Activated T-cell treated with anti-CD3 and anti-CD28 coated beads, Interleukin-2, amount 50 U/mL, for 24 hours (primary cell): Measurements from ENCODE around the gene NGFR.

ENCODE experiments used
- DNase-seq: peaks from one replicate; pipeline ENCODE4 v3.0.0-alpha.2; 2020
- H3K27ac Mint-ChIP-seq: 2 replicates; pipeline ENCODE4 v1.8.0; 2020; ENCODE audit warnings: mild to moderate bottlenecking, mixed read lengths
- H3K27me3 Mint-ChIP-seq: 2 replicates; pipeline ENCODE4 v1.8.0; 2020; ENCODE audit warnings: mixed read lengths
- H3K36me3 Mint-ChIP-seq: 2 replicates; pipeline ENCODE4 v1.8.0; 2020; ENCODE audit warnings: low read depth, mixed read lengths
- H3K4me1 Mint-ChIP-seq: 2 replicates; pipeline ENCODE4 v1.8.0; 2020; ENCODE audit warnings: low read depth, mixed read lengths
- H3K4me3 Mint-ChIP-seq: 2 replicates; pipeline ENCODE4 v1.8.0; 2020; ENCODE audit warnings: mild to moderate bottlenecking, moderate library complexity, mixed read lengths
- H3K9me3 Mint-ChIP-seq: 2 replicates; pipeline ENCODE4 v1.8.0; 2020; ENCODE audit warnings: mixed read lengths

NGFR gene, protein sequence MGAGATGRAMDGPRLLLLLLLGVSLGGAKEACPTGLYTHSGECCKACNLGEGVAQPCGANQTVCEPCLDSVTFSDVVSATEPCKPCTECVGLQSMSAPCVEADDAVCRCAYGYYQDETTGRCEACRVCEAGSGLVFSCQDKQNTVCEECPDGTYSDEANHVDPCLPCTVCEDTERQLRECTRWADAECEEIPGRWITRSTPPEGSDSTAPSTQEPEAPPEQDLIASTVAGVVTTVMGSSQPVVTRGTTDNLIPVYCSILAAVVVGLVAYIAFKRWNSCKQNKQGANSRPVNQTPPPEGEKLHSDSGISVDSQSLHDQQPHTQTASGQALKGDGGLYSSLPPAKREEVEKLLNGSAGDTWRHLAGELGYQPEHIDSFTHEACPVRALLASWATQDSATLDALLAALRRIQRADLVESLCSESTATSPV

DNA sequence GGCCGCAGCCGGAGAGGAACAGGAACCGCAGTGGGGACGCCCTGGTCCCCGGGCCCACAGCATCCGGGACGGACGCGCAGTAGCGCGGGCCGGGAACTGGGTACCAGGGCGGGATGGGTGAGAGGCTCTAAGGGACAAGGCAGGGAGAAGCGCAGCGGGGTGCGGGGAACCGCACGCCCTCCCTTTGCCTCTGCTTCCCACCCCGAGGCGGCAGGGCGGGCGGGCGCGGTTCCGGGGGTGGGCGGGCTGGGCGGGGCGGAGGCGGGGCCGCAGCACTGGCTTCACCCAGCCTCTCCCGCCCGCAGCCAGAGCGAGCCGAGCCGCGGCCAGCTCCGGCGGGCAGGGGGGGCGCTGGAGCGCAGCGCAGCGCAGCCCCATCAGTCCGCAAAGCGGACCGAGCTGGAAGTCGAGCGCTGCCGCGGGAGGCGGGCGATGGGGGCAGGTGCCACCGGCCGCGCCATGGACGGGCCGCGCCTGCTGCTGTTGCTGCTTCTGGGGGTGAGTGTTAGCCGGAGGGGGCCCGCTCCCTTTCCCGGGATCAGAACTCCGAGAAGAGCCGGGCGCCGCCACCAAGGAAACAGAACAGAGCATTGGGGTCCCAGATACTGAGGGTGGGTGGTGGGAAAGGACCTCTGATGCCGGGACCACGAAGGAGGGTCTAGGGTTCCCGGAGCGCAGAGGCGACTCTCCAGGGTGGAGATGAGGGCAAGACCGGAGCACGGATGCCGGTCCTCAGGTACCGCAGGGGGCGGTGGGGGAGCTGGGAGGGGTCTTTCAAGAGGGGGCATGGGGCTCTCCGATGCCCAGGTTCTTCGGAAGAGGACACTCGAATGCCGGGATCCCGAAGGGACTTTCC lies at the start of gene NGFR:
TSS of gene NGFR (plus strand) at position 308 of the 856 bp plus-strand sequence. CDS start at position 433, 125 bp downstream.
- peaks cover 56% of the 10 kb centered on the region for H3K27me3 Mint-ChIP-seq
- no peaks in the 10 kb centered on the region for H3K36me3 Mint-ChIP-seq
- DNase-seq = peak; percentile 75
- no peaks in the 10 kb centered on the region for H3K9me3 Mint-ChIP-seq
- H3K27ac Mint-ChIP-seq = no peak within 1 kb of the TSS
- H3K4me3 Mint-ChIP-seq = peak within 1 kb of the TSS; percentile 68
- peaks cover 28% of the 10 kb centered on the region for H3K4me1 Mint-ChIP-seq

DNA sequence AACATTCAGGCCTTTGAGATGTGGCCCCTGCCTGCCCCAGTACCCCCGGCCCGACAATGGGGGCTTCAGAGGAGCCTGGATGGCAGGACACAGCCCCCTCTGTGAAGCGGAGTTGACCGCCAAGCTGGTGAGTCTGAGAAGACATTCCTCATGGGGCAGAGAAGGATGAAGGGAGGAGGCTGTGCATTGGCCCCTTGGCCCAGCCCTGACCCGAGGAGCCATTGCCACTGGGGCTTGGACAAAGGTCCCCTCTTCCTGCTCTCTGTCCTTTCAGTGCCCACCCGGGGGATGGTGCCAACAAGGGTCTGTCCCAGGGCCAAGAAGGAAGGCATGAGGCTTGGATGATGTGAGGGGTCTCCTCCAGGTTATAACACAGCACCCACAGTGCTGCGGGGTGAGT lies 49.5 kb upstream of the NGFR start:
- Mint-ChIP-seq H3K27ac (no peak overlapping the region), H3K4me3 (no peak overlapping the region), H3K36me3 (no peaks in the 10 kb centered on the region), H3K27me3 (peaks cover 29% of the 10 kb centered on the region), H3K9me3 (no peaks in the 10 kb centered on the region), H3K4me1 (peaks cover 2% of the 10 kb centered on the region)
- DNase-seq = no peak

DNA sequence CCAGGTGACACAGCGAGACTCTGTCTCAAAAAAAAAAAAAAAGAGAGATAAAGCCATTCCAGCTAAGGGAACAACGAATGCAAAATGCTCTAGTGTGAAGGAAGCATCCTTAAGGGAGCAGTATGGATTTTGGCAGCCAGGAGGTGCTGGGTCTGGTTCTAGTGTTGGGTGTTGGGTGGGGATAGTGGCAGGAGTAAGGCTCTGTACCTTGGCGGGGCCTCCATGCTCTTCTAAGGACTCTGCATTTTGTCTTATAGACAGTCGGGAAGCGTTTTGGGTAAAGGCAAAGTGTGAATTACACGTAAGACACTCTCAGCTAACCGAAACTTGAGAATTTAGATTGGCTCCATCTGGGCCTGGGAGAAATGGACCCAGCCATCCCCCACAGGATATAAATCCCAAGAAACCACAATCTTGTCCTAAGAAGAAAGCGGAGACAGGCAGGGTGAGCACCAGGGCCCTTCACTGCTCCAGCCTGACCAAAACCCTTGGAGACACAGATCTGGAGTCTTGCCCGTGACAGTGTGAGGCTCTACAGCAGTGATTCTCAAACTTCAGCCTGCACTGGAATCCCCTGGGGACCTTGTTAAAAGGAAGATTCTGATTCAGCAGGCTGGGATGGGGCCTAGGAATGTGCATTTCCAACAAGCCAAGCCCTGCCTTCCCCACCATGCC lies 47.3 kb upstream of the NGFR start:
- H3K4me3 Mint-ChIP-seq = no peak overlapping the region
- peaks cover 6% of the 10 kb centered on the region for H3K4me1 Mint-ChIP-seq
- H3K27me3 Mint-ChIP-seq = peaks cover 11% of the 10 kb centered on the region
- no peaks in the 10 kb centered on the region for H3K36me3 Mint-ChIP-seq
- H3K9me3 Mint-ChIP-seq = no peaks in the 10 kb centered on the region
- no peak for DNase-seq
- H3K27ac Mint-ChIP-seq = no peak overlapping the region

DNA sequence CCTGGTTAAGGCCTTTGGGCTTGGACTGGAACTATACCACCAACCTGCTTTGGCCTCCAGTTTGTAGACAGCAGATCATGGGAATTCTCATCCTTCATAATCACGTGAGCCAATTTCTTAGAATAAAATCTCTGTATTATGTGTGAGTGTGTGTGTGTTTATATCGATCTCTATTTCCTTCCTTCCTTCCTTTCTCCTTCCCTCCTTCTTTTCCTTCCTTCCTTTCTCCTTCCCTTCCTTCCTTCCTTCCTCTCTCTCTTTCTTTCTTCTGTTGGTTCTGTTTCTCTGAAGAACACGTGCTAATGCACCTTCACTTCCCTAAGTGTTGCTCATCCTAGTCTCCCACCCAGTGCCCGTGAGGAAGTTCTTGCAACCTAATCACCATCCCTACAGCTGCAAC lies 44.9 kb upstream of the NGFR start:
- no peak overlapping the region for H3K4me3 Mint-ChIP-seq
- H3K36me3 Mint-ChIP-seq = no peaks in the 10 kb centered on the region
- H3K27ac Mint-ChIP-seq = no peak overlapping the region
- no peaks in the 10 kb centered on the region for H3K9me3 Mint-ChIP-seq
- H3K27me3 Mint-ChIP-seq = peaks cover 3% of the 10 kb centered on the region
- H3K4me1 Mint-ChIP-seq = peaks cover 6% of the 10 kb centered on the region
- DNase-seq = no peak

DNA sequence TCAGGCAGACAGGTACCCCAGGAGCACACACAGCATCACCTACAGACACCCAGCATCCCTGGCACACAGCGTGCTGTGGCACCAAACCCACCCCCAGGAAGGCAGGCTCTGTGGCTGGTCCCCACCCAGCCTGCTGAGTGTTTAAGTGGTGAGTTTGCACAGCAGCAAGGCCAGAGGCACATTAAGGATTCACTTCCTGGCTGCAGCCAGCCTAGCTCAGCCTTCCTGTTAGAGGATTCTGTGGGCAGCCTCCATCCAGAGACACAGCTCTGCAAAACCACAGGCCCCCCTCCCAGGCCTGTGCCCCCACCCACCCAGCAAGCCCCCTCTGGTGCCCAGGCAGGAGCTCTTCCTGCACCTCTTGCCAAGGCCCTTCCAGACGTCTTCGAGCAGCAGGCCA lies 44.4 kb upstream of the NGFR start:
- Mint-ChIP-seq H3K9me3 (no peaks in the 10 kb centered on the region), H3K36me3 (no peaks in the 10 kb centered on the region), H3K4me3 (no peak overlapping the region), H3K27me3 (peaks cover 4% of the 10 kb centered on the region), H3K27ac (no peak overlapping the region), H3K4me1 (peaks cover 6% of the 10 kb centered on the region)
- DNase-seq = no peak

DNA sequence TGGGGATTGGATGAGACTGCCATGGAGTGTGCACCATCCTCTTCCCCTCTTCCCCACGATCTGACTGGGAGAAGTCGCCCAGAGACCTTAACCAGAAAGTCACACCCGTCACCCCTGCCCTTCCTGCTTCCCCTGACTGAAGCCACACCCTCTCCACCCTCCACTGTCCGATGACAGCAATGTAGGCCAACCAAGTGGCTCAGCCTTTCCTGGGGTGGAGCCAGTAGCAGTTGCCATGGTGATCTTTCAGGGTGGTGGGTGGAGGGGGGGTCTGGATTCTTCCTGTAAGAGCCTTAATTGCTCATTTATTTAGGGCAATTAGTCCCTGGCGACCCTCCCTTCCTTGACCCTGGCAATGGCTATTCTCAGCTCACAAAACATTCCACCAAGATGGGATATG lies 42.9 kb upstream of the NGFR start:
- H3K27ac Mint-ChIP-seq = no peak overlapping the region
- H3K9me3 Mint-ChIP-seq = no peaks in the 10 kb centered on the region
- peaks cover 6% of the 10 kb centered on the region for H3K4me1 Mint-ChIP-seq
- peaks cover 11% of the 10 kb centered on the region for H3K27me3 Mint-ChIP-seq
- H3K36me3 Mint-ChIP-seq = no peaks in the 10 kb centered on the region
- H3K4me3 Mint-ChIP-seq = no peak overlapping the region
- no peak for DNase-seq

DNA sequence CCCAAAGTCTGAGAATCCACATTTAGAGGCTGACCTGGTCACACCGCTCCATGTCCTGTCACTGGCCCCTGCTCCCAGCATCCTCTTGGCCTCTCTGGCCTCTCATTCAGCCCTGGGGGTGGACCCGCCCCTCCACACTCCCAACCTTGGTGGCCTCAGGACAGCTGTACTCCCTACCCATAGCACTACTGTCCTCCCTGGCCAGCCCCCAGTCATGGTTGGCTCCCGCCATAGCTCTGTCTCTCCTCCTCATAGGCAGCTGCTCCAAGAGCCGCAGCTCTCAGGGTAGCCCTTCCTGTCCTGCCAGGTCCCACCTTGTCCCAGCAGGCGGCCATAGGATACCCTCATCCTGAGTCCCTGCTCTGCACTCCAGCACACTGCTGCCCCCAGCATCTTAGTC lies 42.4 kb upstream of the NGFR start:
- Mint-ChIP-seq H3K27ac (no peak overlapping the region), H3K4me1 (peaks cover 6% of the 10 kb centered on the region), H3K9me3 (no peaks in the 10 kb centered on the region), H3K27me3 (peaks cover 16% of the 10 kb centered on the region), H3K36me3 (no peaks in the 10 kb centered on the region), H3K4me3 (no peak overlapping the region)
- no peak for DNase-seq

DNA sequence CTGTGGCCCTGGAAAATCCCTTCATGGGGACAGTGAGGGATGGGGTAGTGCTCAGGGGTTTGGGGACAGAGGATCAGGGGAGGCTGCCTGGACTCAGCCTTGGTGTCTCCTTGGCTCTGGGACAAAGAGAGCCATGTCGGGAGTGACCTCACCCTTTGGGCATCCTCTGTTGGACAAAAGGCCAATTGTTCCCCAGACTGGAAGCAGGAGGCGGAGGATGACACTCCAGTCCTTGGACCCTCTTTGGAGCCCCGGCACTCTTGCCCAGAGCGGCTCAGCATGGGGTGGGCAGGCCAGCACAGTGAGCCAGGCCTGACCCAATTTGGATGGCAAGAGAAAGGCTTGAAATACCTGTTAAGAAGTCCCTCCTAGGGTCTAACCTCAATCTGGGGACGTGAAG lies 41.0 kb upstream of the NGFR start:
- Mint-ChIP-seq H3K4me3 (no peak overlapping the region), H3K27ac (no peak overlapping the region), H3K36me3 (no peaks in the 10 kb centered on the region), H3K9me3 (no peaks in the 10 kb centered on the region), H3K27me3 (peaks cover 22% of the 10 kb centered on the region), H3K4me1 (peaks cover 6% of the 10 kb centered on the region)
- no peak for DNase-seq

DNA sequence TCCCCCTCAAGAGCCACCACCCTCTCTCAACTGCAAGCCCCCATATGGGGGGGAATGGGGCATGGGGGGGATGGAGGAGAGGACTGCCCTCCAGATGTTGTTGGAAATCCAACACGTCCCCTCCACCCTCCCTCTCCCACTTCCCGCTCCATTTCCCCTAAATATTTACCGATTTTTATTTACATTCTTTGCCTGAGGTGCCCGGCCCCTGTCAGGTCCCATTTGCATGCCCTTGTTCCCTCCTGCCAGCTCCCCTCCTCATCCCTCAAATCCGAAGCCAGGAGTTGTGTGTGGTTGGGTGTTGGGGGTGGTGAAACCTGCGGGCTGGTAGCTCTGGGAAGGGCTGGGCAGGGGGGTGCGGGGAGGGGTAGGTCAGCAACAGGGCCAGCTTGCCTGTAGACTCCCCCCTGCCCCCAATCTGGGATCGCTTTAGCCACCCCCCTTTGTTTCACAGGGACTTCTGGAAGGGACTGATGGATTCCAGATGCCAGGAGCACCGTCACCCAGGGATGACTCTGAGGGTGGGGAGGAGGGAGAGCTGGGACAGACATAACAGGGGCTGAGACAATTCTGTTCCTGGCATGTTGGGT lies 39.7 kb upstream of the NGFR start:
- DNase-seq = no peak
- Mint-ChIP-seq H3K36me3 (no peaks in the 10 kb centered on the region), H3K9me3 (no peaks in the 10 kb centered on the region)

DNA sequence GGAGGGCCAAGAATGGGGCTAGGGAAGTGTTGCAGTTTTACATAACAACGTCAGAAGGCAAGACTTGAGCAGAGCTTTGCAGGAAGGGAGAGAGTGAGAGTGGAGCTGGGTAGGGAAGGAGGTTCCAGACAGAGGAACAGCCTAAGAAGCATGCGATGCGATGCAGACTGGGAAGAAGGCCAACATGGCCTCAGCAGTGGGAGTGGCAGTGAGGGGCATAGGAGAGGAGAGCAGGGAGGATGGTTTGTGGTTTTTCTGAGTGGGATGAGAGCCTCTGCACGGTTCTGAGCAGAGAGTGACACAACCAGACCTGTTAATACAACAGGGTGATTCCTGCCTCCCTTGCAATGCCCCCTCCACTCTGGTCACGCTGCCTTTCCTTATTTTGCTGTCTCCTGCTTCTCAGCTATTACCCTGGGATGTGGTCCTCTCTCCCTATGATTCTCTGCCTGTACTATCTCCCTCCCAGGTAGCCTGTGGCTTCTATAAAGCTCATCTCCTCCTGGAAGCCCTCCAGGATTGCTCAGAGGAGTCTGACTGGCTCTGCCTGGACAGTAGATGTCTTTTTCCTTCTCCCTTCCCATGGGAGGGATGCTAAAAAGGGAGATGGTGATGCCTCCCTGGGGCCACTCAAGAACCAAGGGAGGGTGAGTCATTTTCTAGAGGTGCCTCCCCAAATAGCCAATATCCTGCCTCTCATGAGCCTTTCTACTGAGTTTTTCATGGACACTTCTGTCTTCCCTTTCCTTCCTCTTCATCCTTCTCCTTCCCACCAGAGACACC lies 38.7 kb upstream of the NGFR start:
- DNase-seq = no peak
- Mint-ChIP-seq H3K27ac (no peak overlapping the region), H3K4me1 (peaks cover 3% of the 10 kb centered on the region), H3K4me3 (no peak overlapping the region), H3K27me3 (peaks cover 44% of the 10 kb centered on the region), H3K36me3 (no peaks in the 10 kb centered on the region), H3K9me3 (no peaks in the 10 kb centered on the region)

More for the DNA sequence above, 39.7 kb upstream of the NGFR start:
- Mint-ChIP-seq H3K4me1 (peaks cover 6% of the 10 kb centered on the region), H3K27me3 (peaks cover 33% of the 10 kb centered on the region), H3K27ac (no peak overlapping the region), H3K4me3 (no peak overlapping the region)

DNA sequence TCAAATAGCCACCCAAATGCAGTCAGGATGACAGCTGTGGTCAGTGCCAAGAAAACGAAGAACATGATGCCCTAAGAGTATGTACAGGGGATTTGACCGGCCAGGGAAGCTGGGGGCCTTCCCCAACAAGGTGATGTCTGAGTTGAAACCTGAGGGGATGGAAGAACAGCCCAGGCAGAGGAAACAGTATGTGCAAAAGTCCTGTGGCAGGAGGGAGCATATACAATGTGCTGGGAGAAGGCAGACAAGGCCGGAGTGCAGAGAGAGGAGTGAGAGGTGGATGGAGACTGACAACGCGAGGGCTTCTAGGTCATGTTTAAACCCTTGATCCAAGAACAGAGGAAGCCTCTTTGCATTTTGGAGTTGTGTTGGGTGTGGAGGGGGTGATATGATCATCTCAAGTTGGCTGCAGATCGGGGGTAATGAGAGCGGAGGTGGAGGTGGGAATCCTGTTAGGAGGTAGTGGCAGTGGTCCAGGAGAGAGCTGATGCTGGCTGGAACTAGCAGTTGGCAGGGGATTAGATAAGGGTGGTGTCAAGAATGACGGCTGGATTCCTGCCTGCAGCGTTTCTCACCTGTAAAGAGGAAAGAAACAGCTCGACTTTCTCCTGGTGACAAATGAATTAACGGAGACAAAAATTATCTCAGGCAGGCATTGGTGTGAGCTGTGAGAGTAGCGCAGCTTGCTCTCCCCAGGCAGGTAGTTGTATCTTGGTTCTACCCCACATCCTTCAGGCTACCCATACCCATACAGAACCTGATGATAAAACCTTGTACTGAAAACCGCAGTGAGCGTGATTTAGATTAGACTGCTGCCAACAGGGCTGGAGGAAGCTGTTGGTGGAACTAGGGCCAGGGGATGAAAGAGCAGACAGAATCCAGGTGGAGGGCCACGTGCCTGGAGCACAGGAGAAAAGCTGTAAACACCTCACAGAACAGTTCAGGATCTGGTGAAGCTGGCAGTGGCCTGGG lies 37.2 kb upstream of the NGFR start:
- Mint-ChIP-seq H3K4me1 (no peaks in the 10 kb centered on the region), H3K4me3 (no peak overlapping the region), H3K27me3 (peaks cover 54% of the 10 kb centered on the region), H3K36me3 (no peaks in the 10 kb centered on the region), H3K9me3 (no peaks in the 10 kb centered on the region), H3K27ac (no peak overlapping the region)
- DNase-seq = no peak

DNA sequence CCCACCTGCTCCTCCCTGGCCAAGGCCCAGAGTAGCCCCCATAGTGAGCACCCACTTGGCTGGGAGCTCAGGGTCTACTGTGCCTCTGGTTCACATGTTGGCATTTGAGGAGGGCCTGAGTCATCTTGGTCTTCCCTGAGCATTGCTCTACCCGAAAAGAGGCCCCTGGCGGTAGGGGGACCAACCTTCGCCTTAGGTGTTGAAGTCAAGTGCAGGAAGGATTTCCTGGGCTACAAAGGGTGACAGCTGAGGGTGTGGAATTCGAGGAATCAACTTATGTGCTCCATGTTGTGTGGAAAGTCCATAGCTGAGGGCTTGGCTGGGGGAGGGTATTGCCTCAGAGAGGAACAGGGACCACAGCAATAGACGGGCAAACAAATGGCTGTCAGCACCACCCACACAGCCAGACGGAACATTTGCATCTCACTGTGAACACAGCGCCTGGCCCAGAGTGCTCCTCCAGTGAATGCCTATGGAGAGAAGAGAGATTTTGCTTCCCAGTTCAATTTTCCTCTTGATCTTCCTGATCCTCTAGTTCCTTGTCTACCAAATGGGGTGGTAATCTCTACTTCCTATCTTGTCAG lies 35.6 kb upstream of the NGFR start:
- Mint-ChIP-seq H3K27me3 (peaks cover 64% of the 10 kb centered on the region), H3K36me3 (no peaks in the 10 kb centered on the region), H3K9me3 (peaks cover 2% of the 10 kb centered on the region), H3K4me1 (no peaks in the 10 kb centered on the region), H3K4me3 (no peak overlapping the region), H3K27ac (no peak overlapping the region)
- DNase-seq = no peak

DNA sequence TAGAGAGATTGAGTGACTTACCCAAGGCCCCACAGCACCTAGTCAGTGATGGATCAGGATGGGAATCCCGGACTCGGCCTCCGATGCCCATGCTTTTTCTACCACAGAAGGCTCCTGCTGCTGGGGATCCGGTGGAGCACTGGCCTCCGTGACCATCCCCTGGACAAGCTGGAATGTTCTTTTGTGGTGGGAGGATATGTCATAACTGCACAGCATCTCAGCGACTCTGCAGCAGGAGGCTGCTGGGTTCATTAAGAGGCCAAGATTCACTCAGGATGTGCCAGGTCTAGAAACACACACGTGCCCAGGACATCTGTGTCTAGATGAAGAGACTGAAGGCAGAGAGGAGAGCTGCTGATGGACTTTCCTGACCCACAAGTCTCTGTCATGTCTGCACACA lies 34.7 kb upstream of the NGFR start:
- Mint-ChIP-seq H3K27ac (no peak overlapping the region), H3K9me3 (peaks cover 2% of the 10 kb centered on the region), H3K36me3 (no peaks in the 10 kb centered on the region), H3K4me3 (no peak overlapping the region), H3K27me3 (peaks cover 70% of the 10 kb centered on the region), H3K4me1 (no peaks in the 10 kb centered on the region)
- DNase-seq = no peak
